Measurements from ENCODE around the gene GP2. TPM values are rescaled to one million over a fixed set of nuclear protein-coding genes. Genes with fewer than 3 reads are reported as not detected.

The GP2 gene
- total RNA-seq, 4 donors from 2014 or later, result 0.98 to 7.8 (median 2.7) TPM

DNA sequence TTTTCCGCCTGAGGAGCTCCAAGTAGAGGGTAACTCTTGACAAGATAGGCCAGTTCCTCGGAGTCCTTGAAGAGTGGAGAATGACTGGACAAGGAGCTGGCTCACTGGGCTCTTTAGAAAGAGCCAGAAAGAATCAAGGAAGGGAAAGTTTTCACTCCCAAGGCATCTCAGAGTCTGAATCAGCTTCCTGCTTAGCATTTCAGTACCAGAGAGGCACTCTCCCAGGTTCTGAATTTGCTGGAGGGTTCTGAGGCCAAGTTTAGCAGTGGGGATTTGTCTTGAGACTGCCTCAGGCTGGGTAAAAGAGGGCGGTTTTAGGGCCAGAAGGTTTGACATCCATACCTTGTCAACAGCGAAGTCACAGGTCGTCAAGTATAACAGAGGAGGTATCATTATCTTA is 25.5 kb downstream of the GP2 start:
- no peak overlapping the region for H3K4me3 ChIP-seq
- no peaks in the 10 kb centered on the region for H3K4me1 ChIP-seq
- TF ChIP-seq EP300 (IDR thresholded peaks at IDR 0.05) (no peak), CTCF (IDR thresholded peaks at IDR 0.05) (no peak), POLR2A (IDR thresholded peaks at IDR 0.05) (no peak)
- 63 to 68% methylated on average over 5 of the region's 5 CpGs for WGBS, 2 donors
- DNase-seq (ENCODE audit: low spot score in 2 of 2), result no peak
- H3K9me3 ChIP-seq, result no peaks in the 10 kb centered on the region
- no peaks in the 10 kb centered on the region for H3K36me3 ChIP-seq
- no peak overlapping the region for H3K27ac ChIP-seq
- no peaks in the 10 kb centered on the region for H3K27me3 ChIP-seq

DNA sequence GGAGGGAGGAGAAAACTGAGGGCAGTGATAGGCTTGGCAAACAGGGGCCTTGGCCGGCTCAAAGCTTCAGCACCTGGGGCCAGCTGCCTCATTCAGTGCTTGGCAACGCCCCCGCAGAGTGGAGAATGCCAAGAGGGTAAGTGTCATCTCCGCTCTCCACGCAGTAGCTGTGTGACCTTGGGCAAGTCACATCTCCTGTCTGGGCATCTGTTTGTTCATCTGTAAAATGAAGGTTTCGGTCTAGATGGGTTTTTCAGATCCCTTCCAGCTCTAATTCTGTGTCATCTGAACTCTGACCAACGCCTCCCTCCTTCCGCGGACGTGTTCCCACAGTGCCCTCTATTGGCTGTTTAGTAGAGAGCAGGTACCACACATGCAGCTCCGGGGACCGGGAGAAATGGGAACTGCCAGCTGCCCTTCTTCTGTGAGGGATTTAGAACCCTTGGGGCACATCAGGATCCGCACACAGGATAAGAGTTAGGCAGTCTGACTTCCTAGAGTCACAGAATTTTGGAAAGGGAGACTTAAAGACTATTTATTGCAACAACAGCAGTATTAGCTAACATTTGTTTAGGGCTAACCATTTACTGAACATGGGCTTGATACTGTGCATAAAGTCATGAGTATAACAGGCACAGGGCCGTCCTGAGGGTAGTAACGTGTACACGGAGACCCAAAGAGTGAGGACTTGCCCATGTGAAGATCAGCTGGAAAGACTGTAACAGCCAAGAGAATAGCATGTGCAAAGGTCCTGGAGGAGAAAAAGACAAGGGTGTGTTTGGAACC is 26.8 kb downstream of the GP2 start:
- DNase-seq (ENCODE audit: low spot score in 2 of 2), result no peak
- no peaks in the 10 kb centered on the region for H3K4me1 ChIP-seq
- H3K36me3 ChIP-seq, result no peaks in the 10 kb centered on the region
- no peak for TF ChIP-seq EP300 (IDR thresholded peaks at IDR 0.05)
- TF ChIP-seq CTCF (IDR thresholded peaks at IDR 0.05), result peak; percentile 34 to 47 (median 43)
- no peak for TF ChIP-seq POLR2A (IDR thresholded peaks at IDR 0.05)
- H3K27me3 ChIP-seq, result no peaks in the 10 kb centered on the region
- H3K27ac ChIP-seq, result no peak overlapping the region
- WGBS, 2 donors, result 26 to 31% methylated on average over 14 to 16 of the region's 16 CpGs
- no peaks in the 10 kb centered on the region for H3K9me3 ChIP-seq
- no peak overlapping the region for H3K4me3 ChIP-seq

- WGBS, 2 donors, result 77 to 90% methylated on average over 5 of the region's 5 CpGs
- H3K27me3 ChIP-seq, result no peaks in the 10 kb centered on the region
- H3K36me3 ChIP-seq, result no peaks in the 10 kb centered on the region
- H3K9me3 ChIP-seq, result no peaks in the 10 kb centered on the region
- TF ChIP-seq POLR2A (IDR thresholded peaks at IDR 0.05), result no peak
- no peak for TF ChIP-seq CTCF (IDR thresholded peaks at IDR 0.05)
- no peak for TF ChIP-seq EP300 (IDR thresholded peaks at IDR 0.05)
- no peak overlapping the region for H3K27ac ChIP-seq
- no peak for DNase-seq (ENCODE audit: low spot score in 2 of 2)
- no peaks in the 10 kb centered on the region for H3K4me1 ChIP-seq
- no peak overlapping the region for H3K4me3 ChIP-seq
Measured at GRCh38 chr16:20298452-20298851, 28.9 kb downstream of the GP2 start.

DNA sequence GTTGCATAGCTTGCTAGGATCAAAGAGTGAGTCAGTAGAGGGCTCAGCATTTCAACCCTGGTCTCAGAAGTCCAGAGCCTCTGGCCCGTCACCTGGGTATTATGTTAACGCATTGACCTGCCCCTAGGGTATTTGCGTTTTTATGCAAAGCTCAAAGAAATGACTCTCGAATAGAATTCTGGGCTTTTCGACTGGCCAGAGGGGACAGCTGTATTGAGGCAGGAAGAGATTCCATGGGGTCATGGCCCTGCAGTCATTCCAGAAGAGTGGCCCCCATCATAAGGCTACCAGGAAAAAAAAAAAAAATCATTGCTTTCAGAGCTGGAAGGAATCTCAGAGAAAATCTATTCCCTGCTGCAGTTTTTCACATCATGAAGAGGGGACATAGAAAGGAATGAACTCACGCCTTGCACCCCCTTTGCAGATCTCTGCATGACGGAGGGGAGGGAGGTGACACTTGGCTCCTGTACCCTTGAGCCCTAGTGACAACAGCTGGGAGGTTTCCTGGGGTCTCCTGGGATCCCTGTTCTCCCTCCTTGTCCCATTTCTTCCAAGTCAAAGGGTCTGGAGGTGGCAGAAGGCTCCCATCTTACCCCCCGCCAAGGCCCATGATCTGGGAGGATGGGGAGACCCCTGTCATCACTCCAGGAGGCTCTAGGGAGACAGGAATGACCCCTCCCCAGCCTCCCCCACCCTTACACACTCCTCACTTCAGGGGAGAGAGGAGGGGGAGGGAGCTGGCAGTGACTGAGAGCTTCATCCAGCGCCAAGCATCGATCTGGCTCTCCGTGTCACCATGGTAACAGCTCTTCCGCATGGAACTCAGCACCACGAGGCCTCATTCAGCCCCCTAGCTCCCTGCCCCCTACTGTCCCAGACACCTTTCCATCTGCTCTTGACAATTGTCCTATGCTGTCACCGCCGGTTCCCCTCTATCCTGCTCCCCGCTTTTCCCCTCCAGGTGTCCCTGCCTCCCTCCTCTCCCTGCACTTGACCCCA is 35.8 kb downstream of the GP2 start:
- 38 to 40% methylated on average over 16 of the region's 16 CpGs for WGBS, 2 donors
- DNase-seq (ENCODE audit: low spot score in 2 of 2), result no peak
- Histone ChIP-seq H3K27ac (no peak overlapping the region), H3K4me3 (no peak overlapping the region), H3K9me3 (no peaks in the 10 kb centered on the region), H3K27me3 (no peaks in the 10 kb centered on the region), H3K36me3 (no peaks in the 10 kb centered on the region), H3K4me1 (no peaks in the 10 kb centered on the region)
- TF ChIP-seq POLR2A (IDR thresholded peaks at IDR 0.05) (no peak), EP300 (IDR thresholded peaks at IDR 0.05) (no peak), CTCF (IDR thresholded peaks at IDR 0.05) (no peak)

GRCh38 chr16:20289571-20289970 is 37.7 kb downstream of the GP2 start:
- 77% methylated on average over 3 of the region's 3 CpGs for WGBS, 2 donors
- no peaks in the 10 kb centered on the region for H3K9me3 ChIP-seq
- TF ChIP-seq EP300 (IDR thresholded peaks at IDR 0.05) (no peak), CTCF (IDR thresholded peaks at IDR 0.05) (no peak), POLR2A (IDR thresholded peaks at IDR 0.05) (no peak)
- H3K4me1 ChIP-seq, result no peaks in the 10 kb centered on the region
- H3K27ac ChIP-seq, result no peak overlapping the region
- H3K4me3 ChIP-seq, result no peak overlapping the region
- no peaks in the 10 kb centered on the region for H3K27me3 ChIP-seq
- DNase-seq (ENCODE audit: low spot score in 2 of 2), result no peak
- no peaks in the 10 kb centered on the region for H3K36me3 ChIP-seq

Data from tibial nerve (tissue), 4 donors.